DOHH2 (cell line): Measurements from ENCODE around the gene SNX24.

Experiments used
- H3F3A ChIP-seq: fragments of 200-600 bp; sonication (generic), shearing (Covaris generic); 2 replicates; pipeline ENCODE4 v1.6.0; 2016; ENCODE audit warnings: antibody characterized with exemption, mild to moderate bottlenecking; ENCODE audit not compliant: control insufficient read depth, insufficient read depth
- H3K27ac ChIP-seq: fragments of 200-600 bp; sonication (generic); 2 replicates; pipeline ENCODE4 v1.5.1; 2014; ENCODE audit warnings: low read depth, mild to moderate bottlenecking, low read length, moderate library complexity
- H3K27me3 ChIP-seq: fragments of 200-600 bp; sonication (generic); 2 replicates; pipeline ENCODE4 v1.6.1; 2014; ENCODE audit warnings: mild to moderate bottlenecking, low read length, mixed read lengths; ENCODE audit not compliant: control insufficient read depth
- H3K36me3 ChIP-seq: fragments of 200-600 bp; sonication (generic); 2 replicates; pipeline ENCODE4 v1.6.1; 2014; ENCODE audit warnings: mild to moderate bottlenecking, low read length, moderate library complexity, mixed read lengths; ENCODE audit not compliant: control insufficient read depth
- H3K4me1 ChIP-seq: fragments of 200-600 bp; sonication (generic); 2 replicates; pipeline ENCODE4 v1.6.1; 2014; ENCODE audit warnings: mild to moderate bottlenecking, low read length, mixed read lengths; ENCODE audit not compliant: control insufficient read depth
- H3K4me2 ChIP-seq: fragments of 200-600 bp; sonication (generic); 2 replicates; pipeline ENCODE4 v1.6.0; 2014; ENCODE audit warnings: mild to moderate bottlenecking, low read length, moderate library complexity
- H3K4me3 ChIP-seq: fragments of 200-600 bp; sonication (generic); 2 replicates; pipeline ENCODE4 v1.5.1; 2014; ENCODE audit warnings: mild to moderate bottlenecking, low read length, mixed read lengths
- H3K79me2 ChIP-seq: fragments of 200-600 bp; sonication (generic); 2 replicates; pipeline ENCODE4 v1.6.1; 2014; ENCODE audit warnings: mild to moderate bottlenecking, low read length, mixed read lengths; ENCODE audit not compliant: control insufficient read depth
- H3K9me2 ChIP-seq: fragments of 200-600 bp; sonication (generic); replicated peaks from 2 replicates; pipeline ENCODE4 v1.6.1; 2014; ENCODE audit warnings: mild to moderate bottlenecking, low read length, mixed read lengths; ENCODE audit not compliant: control insufficient read depth
- H3K9me3 ChIP-seq: fragments of 200-600 bp; sonication (generic); 2 replicates; pipeline ENCODE4 v1.6.1; 2014; ENCODE audit warnings: antibody characterized with exemption, low read length, mixed read lengths; ENCODE audit not compliant: control insufficient read depth, insufficient read depth
- H4K20me1 ChIP-seq: fragments of 200-600 bp; sonication (generic); 2 replicates; pipeline ENCODE4 v1.6.0; 2014; ENCODE audit warnings: low read depth, mild to moderate bottlenecking, antibody characterized with exemption, low read length, moderate library complexity; ENCODE audit not compliant: control insufficient read depth, insufficient read depth
- CTCF ChIP-seq: fragments of 200-600 bp; sonication (generic); IDR thresholded peaks from one replicate; pipeline ENCODE4 v1.5.1; 2014; ENCODE audit warnings: antibody characterized with exemption, mild to moderate bottlenecking, low read depth, low read length; ENCODE audit not compliant: poor library complexity, severe bottlenecking
- EZH2phosphoT487 ChIP-seq: fragments of 200-600 bp; sonication (generic); IDR thresholded peaks from 2 replicates; pipeline ENCODE4 v1.6.1; 2017; ENCODE audit warnings: borderline replicate concordance, mild to moderate bottlenecking, antibody characterized with exemption, low read length, moderate library complexity, mixed read lengths

The SNX24 gene

GRCh38 chr5:123046222-123046621, 200.8 kb downstream of the SNX24 start:
- no peak for TF ChIP-seq EZH2phosphoT487
- TF ChIP-seq CTCF, result no peak
- H3K4me1 ChIP-seq, result no peaks in the 10 kb centered on the region
- H3K4me3 ChIP-seq, result no peak overlapping the region
- H3K27me3 ChIP-seq, result no peaks in the 10 kb centered on the region
- no peak overlapping the region for H3K4me2 ChIP-seq
- H3K27ac ChIP-seq, result no peak overlapping the region
- H3K36me3 ChIP-seq, result no peaks in the 10 kb centered on the region
- H3K9me3 ChIP-seq, result no peaks in the 10 kb centered on the region; the same call in 1 of the 2 replicates
- no peaks in the 10 kb centered on the region for H3K79me2 ChIP-seq
- no peaks in the 10 kb centered on the region for H4K20me1 ChIP-seq
- H3F3A ChIP-seq, result no peaks in the 10 kb centered on the region
- H3K9me2 ChIP-seq, result no peaks in the 10 kb centered on the region

DNA sequence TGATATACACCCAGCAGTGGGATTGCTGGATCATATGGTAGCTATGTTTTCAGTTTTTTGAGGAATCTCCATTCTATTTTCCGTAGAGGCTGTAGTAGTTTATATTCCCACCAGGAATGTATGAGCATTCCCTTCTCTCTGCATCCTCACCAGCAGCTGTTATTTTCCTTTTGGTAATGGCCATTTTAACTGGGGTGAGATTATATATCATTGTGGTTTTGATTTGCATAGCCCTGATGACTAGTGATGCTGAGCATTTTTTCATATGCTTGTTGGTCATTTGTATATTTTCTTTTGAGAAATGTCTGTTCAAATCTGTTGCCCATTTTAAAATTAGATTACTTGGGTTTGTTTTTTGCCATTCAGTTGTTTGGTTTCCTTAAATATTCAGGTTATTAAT, 202.3 kb downstream of the SNX24 start:
- H3K4me1 ChIP-seq, result no peaks in the 10 kb centered on the region
- TF ChIP-seq EZH2phosphoT487 (no peak), CTCF (no peak)
- H3K27me3 ChIP-seq, result no peaks in the 10 kb centered on the region

GRCh38 chr5:123051206-123051605, 205.8 kb downstream of the SNX24 start:
- H3K4me1 ChIP-seq, result no peaks in the 10 kb centered on the region
- H3F3A ChIP-seq, result no peaks in the 10 kb centered on the region
- no peak overlapping the region for H3K4me2 ChIP-seq
- H3K9me3 ChIP-seq, result no peaks in the 10 kb centered on the region
- H3K36me3 ChIP-seq, result no peaks in the 10 kb centered on the region
- H3K9me2 ChIP-seq, result no peaks in the 10 kb centered on the region
- no peak overlapping the region for H3K4me3 ChIP-seq
- no peaks in the 10 kb centered on the region for H4K20me1 ChIP-seq
- H3K79me2 ChIP-seq, result no peaks in the 10 kb centered on the region
- H3K27ac ChIP-seq, result no peak overlapping the region
- TF ChIP-seq EZH2phosphoT487 (no peak), CTCF (no peak)
- no peaks in the 10 kb centered on the region for H3K27me3 ChIP-seq

More for the DNA sequence above, 202.3 kb downstream of the SNX24 start:
- no peak overlapping the region for H3K27ac ChIP-seq
- no peak overlapping the region for H3K4me3 ChIP-seq
- no peaks in the 10 kb centered on the region; the same call in 1 of the 2 replicates for H3K9me3 ChIP-seq
- no peaks in the 10 kb centered on the region for H3F3A ChIP-seq
- H4K20me1 ChIP-seq, result no peaks in the 10 kb centered on the region
- no peaks in the 10 kb centered on the region for H3K9me2 ChIP-seq
- no peak overlapping the region for H3K4me2 ChIP-seq
- H3K36me3 ChIP-seq, result no peaks in the 10 kb centered on the region
- no peaks in the 10 kb centered on the region for H3K79me2 ChIP-seq
